Testis (tissue), 3 donors: ENCODE results near the gene RUNX3. TPM values are rescaled to one million over a fixed set of nuclear protein-coding genes. Genes with fewer than 3 reads are reported as not detected.

Experiments used
- DNase-seq: peaks from one replicate; pipeline ENCODE4 v3.0.0-alpha.2; 2019
- H3K27ac ChIP-seq, 2 donors: fragments of 200-600 bp; sonication (generic); one replicate each; pipeline ENCODE4 v1.5.1; 2019
- H3K27me3 ChIP-seq: fragments of 200-600 bp; sonication (generic); one replicate; pipeline ENCODE4 v1.5.1; 2019
- H3K36me3 ChIP-seq: fragments of 200-600 bp; sonication (generic); one replicate; pipeline ENCODE4 v1.5.1; 2017; ENCODE audit warnings: low read depth; ENCODE audit errors: missing control alignments
- H3K4me1 ChIP-seq: fragments of 200-600 bp; sonication (generic); one replicate; pipeline ENCODE4 v1.5.1; 2019
- H3K4me3 ChIP-seq, 2 donors: fragments of 200-600 bp; sonication (generic); one replicate each; pipeline ENCODE4 v1.5.1; 2017 to 2019
- H3K9me3 ChIP-seq: fragments of 200-600 bp; sonication (generic); one replicate; pipeline ENCODE4 v1.5.1; 2017
- POLR2A ChIP-seq: fragments of 450-650 bp; IDR thresholded peaks from one replicate; pipeline ENCODE4 v1.6.1; 2017; ENCODE audit warnings: antibody characterized with exemption, mild to moderate bottlenecking, moderate library complexity
- WGBS, 2 donors: methylation state at CpG; one replicate each; pipeline ENCODE4 v1.1.5; 2018; 5-methylcytosine and 5-hydroxymethylcytosine counted together
- intact Hi-C: fragments of 100-400 bp; cut with DNase I; formaldehyde crosslinking; loops from one replicate; pipeline ENCODE4 v1.15.1; 2023; ENCODE audit warnings: low total_unique reads
- polyA plus RNA-seq: library from polyadenylated mRNA; stranded (reverse); fragments of 350-450 nt; fragmentation: Illumina TruSeq; extraction: RNeasy Lipid Tissue Mini Kit (QIAGEN cat#74804); gene quantifications from one replicate; pipeline ENCODE4 v1.2.3, GENCODE V29; 2014; ENCODE audit warnings: low read depth, low replicate concordance; ENCODE audit not compliant: insufficient read depth
- total RNA-seq, 2 donors: library from RNA; depleted of rRNA; stranded (reverse); fragments of >200 nt; gene quantifications; one replicate each; pipeline ENCODE4 v1.2.3, GENCODE V29; 2016
- TF ChIP-seq, protein P1 (sequence below), 3 experiments: fragments of 450-650 bp in 2 of 3; fragments of 200-600 bp in 1 of 3; sonication (generic) in 1 of 3; IDR thresholded peaks; one replicate each; pipeline ENCODE4 v1.5.1; 2016 to 2019; ENCODE audit warnings: antibody characterized with exemption in 3 of 3, mild to moderate bottlenecking in 2 of 3, moderate library complexity in 1 of 3

Gene RUNX3
- total and polyA plus RNA-seq, 3 donors from 2014 or later, result 5.1 to 6.4 (median 5.7) TPM

DNA sequence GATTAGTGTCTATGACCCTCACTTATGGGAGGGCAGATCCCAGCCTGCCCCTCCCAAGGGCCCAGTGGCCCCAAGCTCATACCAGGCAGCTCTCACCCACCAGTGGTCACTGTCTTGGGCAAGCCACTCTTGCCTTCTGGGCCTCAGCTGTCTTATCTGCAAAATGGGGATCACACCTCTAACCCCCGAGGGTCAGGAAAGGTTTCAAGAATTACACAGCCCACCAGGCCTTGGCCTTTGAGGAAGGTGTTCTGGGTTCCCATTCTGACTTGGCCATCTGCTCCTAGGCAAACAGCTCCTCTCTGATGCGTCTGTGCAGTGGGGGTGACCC lies 16.8 kb downstream of the RUNX3 start:
- no peaks in the 10 kb centered on the region for H3K36me3 ChIP-seq
- H3K4me1 ChIP-seq, result no peaks in the 10 kb centered on the region
- H3K9me3 ChIP-seq, result no peaks in the 10 kb centered on the region
- H3K27me3 ChIP-seq, result no peaks in the 10 kb centered on the region
- no peak overlapping the region for H3K4me3 ChIP-seq
- H3K27ac ChIP-seq, result no peak overlapping the region
- TF ChIP-seq POLR2A, result no peak
- TF ChIP-seq, protein P1, sequence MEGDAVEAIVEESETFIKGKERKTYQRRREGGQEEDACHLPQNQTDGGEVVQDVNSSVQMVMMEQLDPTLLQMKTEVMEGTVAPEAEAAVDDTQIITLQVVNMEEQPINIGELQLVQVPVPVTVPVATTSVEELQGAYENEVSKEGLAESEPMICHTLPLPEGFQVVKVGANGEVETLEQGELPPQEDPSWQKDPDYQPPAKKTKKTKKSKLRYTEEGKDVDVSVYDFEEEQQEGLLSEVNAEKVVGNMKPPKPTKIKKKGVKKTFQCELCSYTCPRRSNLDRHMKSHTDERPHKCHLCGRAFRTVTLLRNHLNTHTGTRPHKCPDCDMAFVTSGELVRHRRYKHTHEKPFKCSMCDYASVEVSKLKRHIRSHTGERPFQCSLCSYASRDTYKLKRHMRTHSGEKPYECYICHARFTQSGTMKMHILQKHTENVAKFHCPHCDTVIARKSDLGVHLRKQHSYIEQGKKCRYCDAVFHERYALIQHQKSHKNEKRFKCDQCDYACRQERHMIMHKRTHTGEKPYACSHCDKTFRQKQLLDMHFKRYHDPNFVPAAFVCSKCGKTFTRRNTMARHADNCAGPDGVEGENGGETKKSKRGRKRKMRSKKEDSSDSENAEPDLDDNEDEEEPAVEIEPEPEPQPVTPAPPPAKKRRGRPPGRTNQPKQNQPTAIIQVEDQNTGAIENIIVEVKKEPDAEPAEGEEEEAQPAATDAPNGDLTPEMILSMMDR (IDR thresholded peaks at IDR 0.05), result no peak
- intact Hi-C loops, result no loop called here
- DNase-seq, result no peak
- 88 to 92% methylated on average over 2 of the region's 2 CpGs for WGBS, 2 donors

- no peak for DNase-seq
- TF ChIP-seq, protein P1 (IDR thresholded peaks at IDR 0.05), result no peak
- TF ChIP-seq POLR2A, result no peak
- Histone ChIP-seq H3K27me3 (no peaks in the 10 kb centered on the region), H3K4me1 (no peaks in the 10 kb centered on the region), H3K36me3 (no peaks in the 10 kb centered on the region), H3K4me3 (no peak overlapping the region), H3K9me3 (no peaks in the 10 kb centered on the region), H3K27ac (no peak overlapping the region)
- intact Hi-C loops, result no loop called here
- 82% methylated on average over 12 to 13 of the region's 13 CpGs for WGBS, 2 donors
Measured at GRCh38 chr1:24912376-24913273, 17.5 kb downstream of the RUNX3 start.

- WGBS, 2 donors, result 80 to 85% methylated on average over 19 to 20 of the region's 20 CpGs
- Histone ChIP-seq H3K4me1 (no peaks in the 10 kb centered on the region), H3K36me3 (no peaks in the 10 kb centered on the region), H3K9me3 (no peaks in the 10 kb centered on the region), H3K27me3 (no peaks in the 10 kb centered on the region), H3K4me3 (no peak overlapping the region), H3K27ac (no peak overlapping the region)
- intact Hi-C loops, result no loop called here
- DNase-seq, result no peak
- no peak for TF ChIP-seq POLR2A
- TF ChIP-seq, protein P1 (IDR thresholded peaks at IDR 0.05), result no peak
Measured at GRCh38 chr1:24911651-24912155, 18.4 kb downstream of the RUNX3 start.

DNA sequence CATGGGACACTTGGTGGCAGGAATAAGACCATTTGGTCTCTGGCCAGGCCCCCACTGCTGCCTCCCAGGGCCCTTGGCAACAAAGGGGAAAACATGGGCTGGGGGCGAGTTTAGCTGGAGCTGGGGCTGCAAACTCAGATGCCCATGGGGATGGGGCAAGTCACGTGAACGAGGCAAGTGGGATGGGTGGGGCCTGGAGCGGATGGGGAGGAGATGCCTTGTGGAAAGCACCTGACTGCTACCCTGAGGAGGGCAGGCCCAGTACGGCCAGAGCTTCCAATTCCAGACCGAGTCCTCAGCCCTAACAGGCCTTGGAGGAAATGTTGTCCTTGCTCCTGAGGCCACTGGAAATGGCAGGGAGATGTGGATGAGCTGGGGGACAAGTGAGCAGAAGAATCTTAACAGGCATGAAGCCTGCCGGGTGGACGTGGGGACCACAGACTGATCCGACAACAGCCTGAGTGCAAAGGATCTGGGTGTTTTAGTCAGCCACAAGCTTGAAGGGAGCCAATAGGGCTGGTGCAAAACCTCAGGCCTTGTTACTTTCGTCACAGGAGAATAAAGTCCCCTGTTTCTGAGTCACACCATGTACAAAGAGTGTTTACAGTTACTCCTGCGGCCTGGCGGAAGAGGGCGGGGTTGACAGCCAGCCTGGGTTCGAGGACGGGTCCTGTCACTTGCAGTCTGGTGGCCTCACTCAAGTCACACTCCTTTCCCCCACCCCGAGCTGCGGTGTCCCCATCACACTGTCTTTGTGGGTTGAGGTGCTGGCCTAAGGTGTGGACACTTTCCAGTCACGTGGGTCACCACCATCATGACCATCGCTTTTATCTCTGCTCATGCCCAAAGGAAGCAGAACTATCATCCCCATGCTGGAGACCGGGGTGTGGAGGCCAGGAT lies 19.1 kb downstream of the RUNX3 start:
- H3K4me3 ChIP-seq, result no peak overlapping the region
- H3K9me3 ChIP-seq, result no peaks in the 10 kb centered on the region
- intact Hi-C loops, result no loop called here
- H3K36me3 ChIP-seq, result no peaks in the 10 kb centered on the region
- DNase-seq, result no peak
- TF ChIP-seq, protein P1 (IDR thresholded peaks at IDR 0.05), result no peak
- no peak for TF ChIP-seq POLR2A
- 92 to 94% methylated on average over 18 to 20 of the region's 20 CpGs for WGBS, 2 donors
- no peaks in the 10 kb centered on the region for H3K27me3 ChIP-seq
- H3K4me1 ChIP-seq, result no peaks in the 10 kb centered on the region
- no peak overlapping the region for H3K27ac ChIP-seq
